NCI-H526 (cell line): ENCODE data around the gene EYS.

ENCODE experiments used
- DNase-seq, 2 experiments: peaks; one replicate each; lab custom pipeline; 2025; lab: John Stamatoyannopoulos, UW

EYS gene

GRCh38 chr6:63671098-63671754 is 2035.8 kb downstream of the EYS start:
- DNase-seq, result no peak
